ENCODE measurements around the gene HOXB4.

Gene HOXB4

DNA sequence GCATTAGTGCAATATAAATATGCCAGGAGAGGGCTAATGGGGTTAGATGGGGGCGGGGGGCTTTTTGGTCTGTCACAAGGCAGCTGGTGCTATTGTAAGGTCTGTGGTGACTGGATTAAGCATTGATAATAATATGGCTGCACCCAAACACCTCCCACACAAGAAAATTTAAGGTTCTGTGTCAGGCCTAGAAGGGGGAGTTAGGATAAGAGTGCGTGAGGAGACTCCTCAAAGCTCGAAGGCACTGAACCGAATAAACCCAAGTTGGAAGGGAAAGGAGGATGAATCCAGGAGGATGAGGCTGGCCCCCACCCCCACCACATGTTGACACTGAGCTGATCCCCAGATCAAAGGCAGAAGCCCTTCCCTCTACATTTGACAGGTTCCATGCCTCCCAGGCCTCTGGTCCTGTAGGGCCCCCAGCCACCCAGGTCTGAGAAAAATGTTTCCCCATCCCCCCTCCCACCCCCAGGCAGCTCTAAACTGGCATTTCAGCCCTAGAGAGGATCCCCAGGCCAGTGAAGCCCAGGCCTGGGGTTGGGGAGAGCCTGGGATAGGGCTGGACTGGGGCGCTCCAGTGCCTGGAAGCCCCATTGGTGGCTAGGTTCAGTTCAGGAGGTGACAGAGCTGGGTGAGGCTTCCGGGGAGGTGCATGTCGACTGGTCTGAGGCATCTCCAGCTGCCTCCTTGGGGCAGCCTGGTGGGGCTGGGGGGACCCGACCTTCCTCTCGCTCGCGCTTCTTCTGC, 49.0 kb downstream of the HOXB4 start:
- peaks cover 91% of the 10 kb centered on the region for H3K4me1 Mint-ChIP-seq
- TF ChIP-seq, protein P1, sequence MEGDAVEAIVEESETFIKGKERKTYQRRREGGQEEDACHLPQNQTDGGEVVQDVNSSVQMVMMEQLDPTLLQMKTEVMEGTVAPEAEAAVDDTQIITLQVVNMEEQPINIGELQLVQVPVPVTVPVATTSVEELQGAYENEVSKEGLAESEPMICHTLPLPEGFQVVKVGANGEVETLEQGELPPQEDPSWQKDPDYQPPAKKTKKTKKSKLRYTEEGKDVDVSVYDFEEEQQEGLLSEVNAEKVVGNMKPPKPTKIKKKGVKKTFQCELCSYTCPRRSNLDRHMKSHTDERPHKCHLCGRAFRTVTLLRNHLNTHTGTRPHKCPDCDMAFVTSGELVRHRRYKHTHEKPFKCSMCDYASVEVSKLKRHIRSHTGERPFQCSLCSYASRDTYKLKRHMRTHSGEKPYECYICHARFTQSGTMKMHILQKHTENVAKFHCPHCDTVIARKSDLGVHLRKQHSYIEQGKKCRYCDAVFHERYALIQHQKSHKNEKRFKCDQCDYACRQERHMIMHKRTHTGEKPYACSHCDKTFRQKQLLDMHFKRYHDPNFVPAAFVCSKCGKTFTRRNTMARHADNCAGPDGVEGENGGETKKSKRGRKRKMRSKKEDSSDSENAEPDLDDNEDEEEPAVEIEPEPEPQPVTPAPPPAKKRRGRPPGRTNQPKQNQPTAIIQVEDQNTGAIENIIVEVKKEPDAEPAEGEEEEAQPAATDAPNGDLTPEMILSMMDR (IDR thresholded peaks at IDR 0.05) = no peak
- no peaks in the 10 kb centered on the region for H3K9me3 Mint-ChIP-seq
- DNase-seq = peak; percentile 45
- H3K4me3 Mint-ChIP-seq = peak overlapping the region; percentile 93
- no peaks in the 10 kb centered on the region for H3K36me3 Mint-ChIP-seq (ENCODE audit: low read depth)
- peaks cover 11% of the 10 kb centered on the region for H3K27me3 Mint-ChIP-seq (ENCODE audit: low read depth, poor library complexity)
- H3K27ac Mint-ChIP-seq = peak overlapping the region; percentile 100

- Mint-ChIP-seq H3K27me3 (ENCODE audit: low read depth, poor library complexity) (peaks cover 10% of the 10 kb centered on the region), H3K27ac (peak overlapping the region; percentile 100), H3K4me3 (peak overlapping the region; percentile 93), H3K9me3 (no peaks in the 10 kb centered on the region), H3K4me1 (peaks cover 91% of the 10 kb centered on the region), H3K36me3 (ENCODE audit: low read depth) (no peaks in the 10 kb centered on the region)
- TF ChIP-seq, protein P1 (IDR thresholded peaks at IDR 0.05) = no peak
- peak; percentile 73 for DNase-seq
Observed at GRCh38 chr17:48528153-48528935, 49.8 kb downstream of the HOXB4 start.

- peaks cover 91% of the 10 kb centered on the region for H3K4me1 Mint-ChIP-seq
Observed at GRCh38 chr17:48527547-48527932, 50.6 kb downstream of the HOXB4 start.

GRCh38 chr17:48526608-48527546, 51.3 kb downstream of the HOXB4 start:
- peaks cover 91% of the 10 kb centered on the region for H3K4me1 Mint-ChIP-seq

More at GRCh38 chr17:48527547-48527932, 50.6 kb downstream of the HOXB4 start:
- peak overlapping the region; percentile 93 for H3K4me3 Mint-ChIP-seq
- H3K27ac Mint-ChIP-seq = peak overlapping the region; percentile 100
- TF ChIP-seq, protein P1 (IDR thresholded peaks at IDR 0.05) = no peak
- H3K9me3 Mint-ChIP-seq = no peaks in the 10 kb centered on the region
- no peaks in the 10 kb centered on the region for H3K36me3 Mint-ChIP-seq (ENCODE audit: low read depth)
- DNase-seq = peak; percentile 54
- peaks cover 3% of the 10 kb centered on the region for H3K27me3 Mint-ChIP-seq (ENCODE audit: low read depth, poor library complexity)

More at GRCh38 chr17:48526608-48527546, 51.3 kb downstream of the HOXB4 start:
- TF ChIP-seq, protein P1 (IDR thresholded peaks at IDR 0.05) = no peak
- H3K36me3 Mint-ChIP-seq (ENCODE audit: low read depth) = no peaks in the 10 kb centered on the region
- peak overlapping the region; percentile 93 for H3K4me3 Mint-ChIP-seq
- peak; percentile 69 for DNase-seq
- H3K27ac Mint-ChIP-seq = peak overlapping the region; percentile 100
- H3K27me3 Mint-ChIP-seq (ENCODE audit: low read depth, poor library complexity) = peaks cover 3% of the 10 kb centered on the region
- H3K9me3 Mint-ChIP-seq = no peaks in the 10 kb centered on the region

Measured in nephron progenitor cell (in vitro differentiated cells).